ENCODE measurements around the gene NR4A3. TPM values are rescaled to one million over a fixed set of nuclear protein-coding genes. Genes with fewer than 3 reads are reported as not detected.
"Not testable (repeated sequence)": the region's sequence is repeated elsewhere in the genome, so short reads cannot be mapped to it uniquely, and the experiment has no call there.

The NR4A3 gene
- total and polyA plus RNA-seq, 5 donors from 2014 or later: 0.21 to 84.1 (median 0.41) TPM

- peak overlapping the region in 1 of 3 donors; percentile 14 for H3K27ac Mint-ChIP-seq
- ATAC-seq (ENCODE audit: low read depth in 2 of 2): no peak
Measured at GRCh38 chr9:99855467-99856176, 33.9 kb downstream of the NR4A3 start.

GRCh38 chr9:99857576-99857975 lies 35.9 kb downstream of the NR4A3 start:
- not testable (repeated sequence) for H3K27ac Mint-ChIP-seq; H3K9me3 ChIP-seq (ENCODE audit: control insufficient read depth in 2 of 2, low read length in 2 of 2); H3K36me3 Mint-ChIP-seq; H3K4me3 Mint-ChIP-seq; H3K27me3 ChIP-seq (ENCODE audit: control insufficient read depth, insufficient read depth, low read length); H3K9me3 Mint-ChIP-seq; H3K4me1 ChIP-seq (ENCODE audit: control insufficient read depth, insufficient read depth, low read length, poor library complexity, severe bottlenecking); ATAC-seq (ENCODE audit: low read depth in 2 of 2); H3K4me3 ChIP-seq (ENCODE audit: low read depth, low read length); H3K27me3 Mint-ChIP-seq; H3K36me3 ChIP-seq (ENCODE audit: control insufficient read depth, insufficient read depth, low read length); H3K27ac ChIP-seq (ENCODE audit: insufficient read depth, low read length, poor library complexity, severe bottlenecking); DNase-seq; H3K4me1 Mint-ChIP-seq

More at GRCh38 chr9:99855467-99856176, 33.9 kb downstream of the NR4A3 start:
- Mint-ChIP-seq H3K9me3 (peaks cover 0 to 1% (median 0%) of the 10 kb centered on the region in 7 donors), H3K4me3 (no peak overlapping the region), H3K4me1 (peaks cover 14 to 22% (median 19%) of the 10 kb centered on the region in 4 donors), H3K27me3 (no peaks in the 10 kb centered on the region), H3K36me3 (no peaks in the 10 kb centered on the region)
- Histone ChIP-seq H3K4me3 (ENCODE audit: low read depth, low read length) (no peak overlapping the region), H3K27me3 (ENCODE audit: control insufficient read depth, insufficient read depth, low read length) (no peaks in the 10 kb centered on the region), H3K9me3 (ENCODE audit: control insufficient read depth in 2 of 2, low read length in 2 of 2) (no peaks in the 10 kb centered on the region), H3K27ac (ENCODE audit: insufficient read depth, low read length, poor library complexity, severe bottlenecking) (no peak overlapping the region), H3K36me3 (ENCODE audit: control insufficient read depth, insufficient read depth, low read length) (no peaks in the 10 kb centered on the region), H3K4me1 (ENCODE audit: control insufficient read depth, insufficient read depth, low read length, poor library complexity, severe bottlenecking) (peaks cover 13% of the 10 kb centered on the region)
- DNase-seq: no peak

DNA sequence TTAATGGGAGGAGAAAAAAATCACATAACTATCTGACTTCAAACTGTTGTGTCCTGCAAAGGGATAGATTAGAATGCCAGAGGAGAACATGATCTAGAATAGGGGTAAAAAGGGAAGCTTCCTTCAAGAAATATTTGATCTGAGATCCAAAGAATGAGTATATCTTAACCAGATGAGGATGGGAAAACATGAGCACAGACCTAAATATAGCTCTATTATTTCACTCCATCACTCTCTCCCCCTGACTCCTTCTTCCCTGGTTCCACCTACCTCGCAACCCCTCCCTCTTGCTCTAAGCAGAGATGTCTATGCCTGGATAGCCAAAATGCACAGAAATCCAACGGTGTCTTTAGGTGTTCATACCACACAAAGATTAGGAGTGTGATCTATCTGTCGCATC lies 36.4 kb downstream of the NR4A3 start:
- H3K9me3 Mint-ChIP-seq: peaks cover 0 to 1% (median 0%) of the 10 kb centered on the region in 7 donors

DNA sequence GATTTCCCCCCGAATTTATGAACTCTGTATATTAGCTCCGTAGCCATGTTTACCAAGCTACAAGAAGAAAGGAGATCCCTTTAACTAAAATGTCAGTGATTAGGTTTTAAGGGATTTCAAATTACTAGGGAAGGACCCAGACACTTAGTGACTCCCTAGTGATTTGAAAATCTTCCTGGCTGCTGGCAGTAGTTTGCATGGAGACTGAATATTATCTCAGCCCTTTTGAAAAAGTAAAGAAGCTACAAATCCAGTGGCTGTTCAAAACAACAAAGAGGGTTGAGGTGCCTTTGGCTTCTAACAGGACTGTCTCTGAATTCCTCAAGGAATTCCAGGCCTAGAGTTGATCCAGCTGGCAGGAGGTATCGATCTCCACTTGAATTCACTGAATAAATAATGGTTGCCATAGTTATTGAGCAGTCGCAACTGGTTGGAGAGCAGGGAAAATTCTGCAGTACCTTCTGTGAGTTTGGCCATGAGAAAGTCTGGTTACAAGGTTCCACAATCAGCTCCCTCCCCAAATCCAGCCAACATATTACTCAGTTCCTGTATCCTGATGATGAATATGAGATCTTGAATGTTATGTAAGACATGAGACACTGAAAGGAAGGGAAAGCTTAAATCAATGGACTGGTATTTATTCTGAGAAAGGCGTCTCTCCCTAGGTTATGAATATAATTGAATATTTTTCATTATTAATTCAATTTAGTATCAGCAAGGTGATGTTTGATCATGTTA lies 37.7 kb downstream of the NR4A3 start:
- Histone ChIP-seq H3K4me1 (ENCODE audit: control insufficient read depth, insufficient read depth, low read length, poor library complexity, severe bottlenecking) (no peaks in the 10 kb centered on the region), H3K36me3 (ENCODE audit: control insufficient read depth, insufficient read depth, low read length) (no peaks in the 10 kb centered on the region), H3K27me3 (ENCODE audit: control insufficient read depth, insufficient read depth, low read length) (no peaks in the 10 kb centered on the region), H3K4me3 (ENCODE audit: low read depth, low read length) (no peak overlapping the region), H3K9me3 (ENCODE audit: control insufficient read depth in 2 of 2, low read length in 2 of 2) (no peaks in the 10 kb centered on the region), H3K27ac (ENCODE audit: insufficient read depth, low read length, poor library complexity, severe bottlenecking) (no peak overlapping the region)
- H3K9me3 Mint-ChIP-seq: peaks cover 0 to 1% (median 0%) of the 10 kb centered on the region in 7 donors
- ATAC-seq (ENCODE audit: low read depth in 2 of 2) (no peak), DNase-seq (no peak)
- no peaks in the 10 kb centered on the region for H3K36me3 Mint-ChIP-seq
- no peaks in the 10 kb centered on the region for H3K4me1 Mint-ChIP-seq
- H3K4me3 Mint-ChIP-seq: no peak overlapping the region
- H3K27me3 Mint-ChIP-seq: no peaks in the 10 kb centered on the region
- H3K27ac Mint-ChIP-seq: no peak overlapping the region

More for the DNA sequence above, 36.4 kb downstream of the NR4A3 start:
- H3K27me3 ChIP-seq (ENCODE audit: control insufficient read depth, insufficient read depth, low read length): no peaks in the 10 kb centered on the region
- Mint-ChIP-seq H3K4me3 (no peak overlapping the region), H3K36me3 (no peaks in the 10 kb centered on the region), H3K27me3 (no peaks in the 10 kb centered on the region), H3K27ac (peak overlapping the region in 1 of 3 donors; percentile 64), H3K4me1 (no peaks in the 10 kb centered on the region)
- H3K4me1 ChIP-seq (ENCODE audit: control insufficient read depth, insufficient read depth, low read length, poor library complexity, severe bottlenecking): no peaks in the 10 kb centered on the region
- no peak overlapping the region for H3K4me3 ChIP-seq (ENCODE audit: low read depth, low read length)
- ATAC-seq (ENCODE audit: low read depth in 2 of 2): no peak
- H3K9me3 ChIP-seq (ENCODE audit: control insufficient read depth in 2 of 2, low read length in 2 of 2): no peaks in the 10 kb centered on the region
- DNase-seq: no peak
- no peak overlapping the region for H3K27ac ChIP-seq (ENCODE audit: insufficient read depth, low read length, poor library complexity, severe bottlenecking)
- H3K36me3 ChIP-seq (ENCODE audit: control insufficient read depth, insufficient read depth, low read length): no peaks in the 10 kb centered on the region

DNA sequence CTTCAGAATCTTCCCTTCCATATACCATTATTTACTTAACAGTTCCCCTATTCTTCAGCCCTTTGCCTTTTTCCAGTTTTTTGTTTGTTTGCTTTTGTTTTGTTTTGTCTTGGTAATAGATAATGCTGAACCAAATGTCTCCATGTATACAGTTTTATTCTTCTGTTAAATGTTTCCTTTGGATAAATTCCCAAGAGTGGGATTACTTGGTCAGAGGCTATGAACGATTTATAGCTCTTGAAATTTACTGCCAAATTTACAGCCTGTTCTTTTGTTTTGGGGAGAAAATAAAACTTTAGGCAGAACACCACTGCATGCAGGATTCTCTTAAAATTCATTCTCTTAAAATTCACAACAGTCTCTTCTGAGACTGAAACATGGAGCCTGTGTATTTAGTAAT lies 38.6 kb downstream of the NR4A3 start:
- no peaks in the 10 kb centered on the region for H3K27me3 Mint-ChIP-seq
- no peaks in the 10 kb centered on the region for H3K36me3 Mint-ChIP-seq
- no peak overlapping the region for H3K4me3 ChIP-seq (ENCODE audit: low read depth, low read length)
- no peaks in the 10 kb centered on the region for H3K9me3 Mint-ChIP-seq
- ATAC-seq (ENCODE audit: low read depth in 2 of 2) (no peak), DNase-seq (no peak)
- no peaks in the 10 kb centered on the region for H3K4me1 Mint-ChIP-seq
- H3K4me1 ChIP-seq (ENCODE audit: control insufficient read depth, insufficient read depth, low read length, poor library complexity, severe bottlenecking): no peaks in the 10 kb centered on the region
- H3K27ac ChIP-seq (ENCODE audit: insufficient read depth, low read length, poor library complexity, severe bottlenecking): no peak overlapping the region
- H3K27ac Mint-ChIP-seq: no peak overlapping the region
- H3K4me3 Mint-ChIP-seq: peak overlapping the region in 1 of 4 donors; percentile 38
- H3K9me3 ChIP-seq (ENCODE audit: control insufficient read depth in 2 of 2, low read length in 2 of 2): no peaks in the 10 kb centered on the region
- H3K36me3 ChIP-seq (ENCODE audit: control insufficient read depth, insufficient read depth, low read length): no peaks in the 10 kb centered on the region
- no peaks in the 10 kb centered on the region for H3K27me3 ChIP-seq (ENCODE audit: control insufficient read depth, insufficient read depth, low read length)

DNA sequence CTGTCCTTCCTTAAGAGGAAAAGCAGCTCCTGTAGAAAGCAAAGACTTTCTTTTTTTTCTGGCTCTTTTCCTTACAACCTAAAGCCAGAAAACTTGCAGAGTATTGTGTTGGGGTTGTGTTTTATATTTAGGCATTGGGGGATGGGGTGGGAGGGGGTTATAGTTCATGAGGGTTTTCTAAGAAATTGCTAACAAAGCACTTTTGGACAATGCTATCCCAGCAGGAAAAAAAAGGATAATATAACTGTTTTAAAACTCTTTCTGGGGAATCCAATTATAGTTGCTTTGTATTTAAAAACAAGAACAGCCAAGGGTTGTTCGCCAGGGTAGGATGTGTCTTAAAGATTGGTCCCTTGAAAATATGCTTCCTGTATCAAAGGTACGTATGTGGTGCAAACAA lies 42.3 kb downstream of the NR4A3 start:
- Histone ChIP-seq H3K36me3 (ENCODE audit: control insufficient read depth, insufficient read depth, low read length) (no peaks in the 10 kb centered on the region), H3K4me1 (ENCODE audit: control insufficient read depth, insufficient read depth, low read length, poor library complexity, severe bottlenecking) (peaks cover 5% of the 10 kb centered on the region), H3K4me3 (ENCODE audit: low read depth, low read length) (no peak overlapping the region), H3K27me3 (ENCODE audit: control insufficient read depth, insufficient read depth, low read length) (no peaks in the 10 kb centered on the region), H3K27ac (ENCODE audit: insufficient read depth, low read length, poor library complexity, severe bottlenecking) (no peak overlapping the region), H3K9me3 (ENCODE audit: control insufficient read depth in 2 of 2, low read length in 2 of 2) (no peaks in the 10 kb centered on the region)
- no peak for ATAC-seq (ENCODE audit: low read depth in 2 of 2)
- Mint-ChIP-seq H3K4me3 (no peak overlapping the region), H3K27me3 (no peaks in the 10 kb centered on the region), H3K36me3 (no peaks in the 10 kb centered on the region), H3K9me3 (no peaks in the 10 kb centered on the region), H3K4me1 (peaks cover 2 to 14% (median 11%) of the 10 kb centered on the region in 4 donors), H3K27ac (no peak overlapping the region)
- no peak for DNase-seq

GRCh38 chr9:99866398-99866797 lies 44.7 kb downstream of the NR4A3 start:
- no peak overlapping the region for H3K27ac ChIP-seq (ENCODE audit: insufficient read depth, low read length, poor library complexity, severe bottlenecking)
- H3K36me3 ChIP-seq (ENCODE audit: control insufficient read depth, insufficient read depth, low read length): no peaks in the 10 kb centered on the region
- no peak overlapping the region for H3K27ac Mint-ChIP-seq
- H3K9me3 Mint-ChIP-seq: no peaks in the 10 kb centered on the region
- H3K36me3 Mint-ChIP-seq: no peaks in the 10 kb centered on the region
- H3K4me1 ChIP-seq (ENCODE audit: control insufficient read depth, insufficient read depth, low read length, poor library complexity, severe bottlenecking): peaks cover 5% of the 10 kb centered on the region
- peaks cover 4 to 22% (median 13%) of the 10 kb centered on the region in 4 donors for H3K4me1 Mint-ChIP-seq
- H3K27me3 Mint-ChIP-seq: no peaks in the 10 kb centered on the region
- H3K4me3 Mint-ChIP-seq: no peak overlapping the region
- no peaks in the 10 kb centered on the region for H3K9me3 ChIP-seq (ENCODE audit: control insufficient read depth in 2 of 2, low read length in 2 of 2)
- ATAC-seq (ENCODE audit: low read depth in 2 of 2) (no peak), DNase-seq (no peak)
- H3K4me3 ChIP-seq (ENCODE audit: low read depth, low read length): no peak overlapping the region
- no peaks in the 10 kb centered on the region for H3K27me3 ChIP-seq (ENCODE audit: control insufficient read depth, insufficient read depth, low read length)
